H1 (cell line): Measurements from ENCODE around the gene MMP1. TPM values are rescaled to one million over a fixed set of nuclear protein-coding genes. Genes with fewer than 3 reads are reported as not detected.

Source experiments
- CHD7 ChIP-seq: fragments of 300-600 bp; sonication (generic); IDR thresholded peaks from 2 replicates; pipeline ENCODE4 v1.7.1; 2012; ENCODE audit warnings: low read length, moderate library complexity, mild to moderate bottlenecking, inconsistent platforms; ENCODE audit not compliant: insufficient replicate concordance
- RAD21 ChIP-seq, 2 experiments: IDR thresholded peaks in 1 of 2; conservative IDR thresholded peaks in 1 of 2; 2 replicates each; pipeline ENCODE4 v1.6.1; 2011; ENCODE audit warnings: low read depth in 2 of 2, low read length in 2 of 2, improper control_type of control experiment in 1 of 2, inconsistent platforms in 1 of 2, mild to moderate bottlenecking in 1 of 2, moderate library complexity in 1 of 2
- polyA plus RNA-seq, 7 experiments: library from polyadenylated mRNA; depleted of rRNA in 3 of 7; stranded (reverse) in 5 of 7; unstranded in 2 of 7; fragments of >200 nt in 5 of 7; fragments of 200-250 nt in 2 of 7; gene quantifications; 1 replicate in 5 of 7; 2 replicates in 1 of 7; 4 replicates in 1 of 7; pipeline versions ENCODE4 v1.2.1 to v1.2.3, GENCODE V29; 2011 to 2013; ENCODE audit warnings: missing spikeins in 2 of 7, mixed read lengths in 2 of 7
- total RNA-seq: library from RNA; stranded (reverse); fragmentation: NEBNext Ultra II Directional; extraction: Animal tissue kit (Norgen Biotek cat#: 25700); gene quantifications from 2 replicates; pipeline ENCODE4 v1.2.1, GENCODE V29; 2021

MMP1 gene
- total and polyA plus RNA-seq, 2 of the 8 experiments (the other 6 are each of a cell fraction or from before 2014, with no cell fraction given): not detected

GRCh38 chr11:102776454-102776853, 21.5 kb downstream of the MMP1 start (continued):
- TF ChIP-seq CHD7 (no peak), RAD21 (IDR thresholded peaks at IDR 0.05 in 1 of 2, conservative IDR thresholded peaks at IDR 0.05 in 1 of 2; ENCODE audit: low read depth in 2 of 2, low read length in 2 of 2) (no peak)
